Activated CD4-positive, alpha-beta T cell treated with anti-CD3 and anti-CD28 coated beads for 1 hour (primary cell): ENCODE results near the gene KIAA0040.

Source experiments
- DNase-seq: peaks from one replicate; pipeline ENCODE4 v3.0.0-alpha.2; 2020

Gene KIAA0040

DNA sequence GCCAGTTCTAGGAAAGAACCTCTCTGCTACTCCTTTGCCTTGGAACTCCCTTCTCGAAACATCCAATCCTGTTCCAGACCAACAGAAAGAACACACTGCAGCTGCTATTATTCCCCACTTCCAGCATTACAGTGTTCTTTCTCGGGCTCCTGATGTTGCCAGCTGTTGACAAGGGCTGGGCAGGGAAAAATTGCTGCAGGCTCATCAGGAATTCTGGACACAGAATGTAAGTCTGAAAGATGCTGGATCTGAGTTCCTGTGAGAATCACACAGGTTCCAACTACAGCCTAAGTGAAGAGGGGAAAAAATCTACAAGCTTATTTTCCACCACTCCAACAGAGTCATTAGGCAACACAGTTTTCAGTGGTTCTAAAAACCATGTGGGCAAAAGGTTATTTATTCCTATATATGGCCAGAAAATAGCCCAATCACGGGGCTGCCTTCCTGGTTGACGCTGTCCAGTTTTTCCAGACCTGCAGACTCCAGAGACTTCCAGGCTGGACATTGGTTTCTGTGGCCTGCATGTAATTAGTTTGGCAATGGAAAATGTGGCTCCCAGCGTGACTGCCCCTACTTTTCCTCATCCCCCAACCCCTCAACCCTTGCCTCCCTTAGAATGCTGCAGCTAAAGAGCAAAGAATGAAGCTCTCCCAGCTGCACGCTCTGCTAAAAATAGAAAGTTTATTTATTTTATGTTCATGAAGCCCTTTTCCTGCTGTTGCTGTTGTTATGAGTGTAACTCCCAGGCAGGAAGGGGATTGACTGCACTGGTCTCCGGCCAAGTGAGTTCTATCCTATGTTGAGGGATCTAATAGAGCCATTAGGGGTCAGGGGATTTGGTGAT, 8.3 kb upstream of the KIAA0040 start:
- no peak for DNase-seq

DNA sequence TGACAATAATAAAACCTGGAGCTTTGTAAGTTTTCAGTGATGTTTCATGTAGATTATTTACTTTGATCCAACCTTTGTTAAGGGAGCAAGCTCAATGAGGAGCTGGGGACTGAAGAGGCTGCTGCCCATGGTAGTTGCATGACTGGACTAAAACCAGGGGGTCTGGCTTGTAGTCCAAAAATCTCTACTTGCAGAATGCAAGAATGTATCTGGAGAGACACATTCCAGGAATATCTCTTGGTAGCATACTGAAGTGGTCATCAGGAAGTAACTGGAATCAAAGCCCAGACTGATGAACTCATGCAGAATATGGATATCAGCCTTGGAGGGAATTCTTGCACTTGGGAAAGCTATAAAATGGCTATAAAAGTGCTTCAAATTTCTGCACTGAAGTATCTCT, 5.8 kb upstream of the KIAA0040 start:
- DNase-seq = no peak

DNA sequence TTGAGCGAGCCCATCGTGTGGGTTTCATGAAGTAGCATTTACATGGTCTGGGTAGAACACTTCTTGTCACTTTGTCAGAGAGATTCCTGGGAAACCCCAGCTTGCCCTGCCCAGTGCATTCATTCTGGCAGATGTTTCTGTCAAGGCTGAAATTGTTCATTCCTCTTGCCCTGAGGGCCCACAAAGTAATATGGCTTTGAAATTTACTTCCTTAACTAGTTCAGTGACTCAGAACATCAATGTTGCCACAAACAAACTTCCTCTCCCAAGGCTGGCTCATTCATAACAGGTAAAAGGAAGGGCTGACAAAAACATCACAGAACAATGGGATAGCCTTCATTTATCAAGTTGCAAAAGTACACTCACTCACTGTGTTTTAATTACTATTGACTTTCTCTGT, 5.0 kb upstream of the KIAA0040 start:
- DNase-seq = no peak

DNA sequence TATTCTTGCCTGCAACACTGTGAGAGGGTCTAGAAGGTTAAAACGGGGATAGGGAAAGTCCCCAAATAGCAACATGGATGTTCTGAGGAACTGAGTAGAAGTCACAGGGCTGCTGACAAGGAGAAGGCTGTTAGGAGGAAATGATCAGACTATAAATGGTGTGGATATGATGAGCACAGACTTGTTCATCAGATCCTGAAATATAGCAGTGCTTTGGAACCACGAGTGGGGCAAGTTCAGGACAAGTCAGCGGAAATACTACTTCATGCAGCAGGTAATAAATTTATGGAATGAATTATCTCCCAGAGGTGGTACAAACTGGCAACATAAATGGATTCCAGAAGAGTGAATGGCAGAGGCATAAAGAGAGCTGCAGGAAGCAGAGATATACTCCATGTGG, 3.2 kb upstream of the KIAA0040 start:
- DNase-seq = no peak

DNA sequence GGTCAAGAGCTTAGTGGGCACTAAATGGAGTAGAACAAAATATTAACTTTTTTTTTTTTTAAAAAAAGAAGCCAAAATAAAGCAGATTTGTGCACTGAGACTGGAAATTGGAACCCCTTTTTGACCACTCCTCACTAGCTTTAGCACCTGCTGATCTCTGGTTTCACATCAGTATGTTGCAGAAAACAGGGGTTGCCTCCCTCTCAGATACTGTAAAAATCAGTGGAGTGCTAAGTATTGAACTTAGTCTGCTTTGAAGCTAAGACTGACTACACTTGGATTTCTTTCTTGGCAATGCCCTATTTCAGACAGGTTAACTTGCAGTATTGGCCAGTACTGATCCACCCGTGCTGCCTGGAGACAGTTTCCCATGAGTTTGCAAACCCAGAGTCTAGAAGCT, 2.7 kb upstream of the KIAA0040 start:
- DNase-seq = no peak

DNA sequence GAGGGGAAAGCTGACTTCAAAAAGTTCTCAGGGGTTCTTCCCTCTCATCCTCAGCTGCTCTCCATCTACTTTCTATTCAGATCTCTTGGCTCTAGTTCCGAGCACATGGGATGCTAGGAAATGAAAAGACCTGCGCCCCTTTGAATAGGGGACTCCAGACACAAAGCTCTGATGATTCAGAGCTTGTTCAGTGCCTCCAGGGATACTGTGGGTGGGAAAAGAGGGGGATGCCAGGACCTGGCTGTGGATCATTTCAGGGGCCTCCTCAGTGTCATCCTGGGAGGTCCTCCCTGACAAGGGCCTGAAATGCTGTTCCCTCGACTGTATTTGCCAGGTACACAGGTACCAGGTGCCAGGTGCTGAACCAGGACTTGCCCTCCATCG, 943 bp upstream of the KIAA0040 start:
- DNase-seq = no peak

DNA sequence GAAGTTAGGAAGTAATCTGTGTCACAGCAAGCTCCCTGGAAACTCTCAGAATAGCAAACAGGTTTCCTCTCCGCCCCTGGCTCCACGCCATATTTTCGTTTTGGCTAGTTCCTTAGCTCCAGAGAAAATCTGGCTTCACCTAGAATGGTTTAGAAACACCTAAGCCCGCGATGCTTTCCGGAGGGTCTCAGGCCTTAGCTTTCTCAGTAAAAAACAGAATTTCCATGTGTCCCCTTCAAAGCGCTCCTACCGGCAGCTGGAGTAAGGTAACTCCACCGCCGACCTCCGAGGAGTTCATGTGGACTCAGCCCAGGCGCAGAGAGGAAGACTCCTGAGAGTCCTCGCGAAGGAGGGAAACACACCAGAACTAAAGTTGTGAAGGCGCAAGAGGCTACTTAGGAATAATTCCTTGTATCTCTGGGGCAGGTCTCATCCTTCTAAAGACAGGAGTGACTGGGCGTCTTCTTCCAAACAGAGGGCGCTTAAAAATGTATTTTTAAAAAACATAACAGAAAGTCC, 406 bp downstream of the KIAA0040 start:
- no peak for DNase-seq

DNA sequence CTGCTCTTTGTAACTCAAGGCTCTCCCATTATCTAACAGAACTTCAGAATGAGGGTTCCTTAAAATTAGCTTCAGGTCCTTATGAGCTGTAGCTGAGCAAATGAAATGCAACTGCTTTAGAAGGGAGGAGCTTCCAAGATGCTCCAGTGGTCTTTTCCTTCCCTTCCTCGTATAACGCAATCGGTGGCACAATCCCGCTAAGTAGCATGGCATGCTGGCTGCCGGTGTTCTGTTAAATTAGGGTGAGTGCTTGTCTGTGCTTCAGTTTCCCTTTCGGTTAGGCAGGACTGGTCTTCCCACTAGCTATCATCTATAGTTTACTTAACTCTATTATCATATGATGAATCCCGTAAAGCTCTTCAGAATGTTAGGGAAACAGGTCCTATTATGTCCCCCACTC, 917 bp downstream of the KIAA0040 start:
- no peak for DNase-seq

DNA sequence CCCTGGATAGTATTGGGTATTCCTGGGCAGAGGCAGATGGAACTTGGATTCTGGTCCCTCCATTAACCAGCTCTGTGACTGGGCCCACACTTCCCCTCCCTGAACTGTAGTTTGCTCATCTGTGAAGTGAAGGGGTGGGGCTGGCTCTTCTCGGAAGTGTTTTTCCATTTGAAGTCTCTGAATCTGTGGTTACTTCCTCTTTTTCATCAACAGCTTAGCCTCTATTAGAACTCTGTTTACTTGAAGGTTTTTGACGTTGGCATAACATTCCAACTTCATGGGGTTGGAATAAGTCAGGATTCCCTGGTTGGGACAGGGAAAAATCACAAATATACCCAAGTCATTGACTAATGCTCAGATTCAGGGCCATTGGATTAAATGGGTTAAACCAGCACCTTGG, 3.6 kb downstream of the KIAA0040 start:
- DNase-seq = peak; percentile 38

DNA sequence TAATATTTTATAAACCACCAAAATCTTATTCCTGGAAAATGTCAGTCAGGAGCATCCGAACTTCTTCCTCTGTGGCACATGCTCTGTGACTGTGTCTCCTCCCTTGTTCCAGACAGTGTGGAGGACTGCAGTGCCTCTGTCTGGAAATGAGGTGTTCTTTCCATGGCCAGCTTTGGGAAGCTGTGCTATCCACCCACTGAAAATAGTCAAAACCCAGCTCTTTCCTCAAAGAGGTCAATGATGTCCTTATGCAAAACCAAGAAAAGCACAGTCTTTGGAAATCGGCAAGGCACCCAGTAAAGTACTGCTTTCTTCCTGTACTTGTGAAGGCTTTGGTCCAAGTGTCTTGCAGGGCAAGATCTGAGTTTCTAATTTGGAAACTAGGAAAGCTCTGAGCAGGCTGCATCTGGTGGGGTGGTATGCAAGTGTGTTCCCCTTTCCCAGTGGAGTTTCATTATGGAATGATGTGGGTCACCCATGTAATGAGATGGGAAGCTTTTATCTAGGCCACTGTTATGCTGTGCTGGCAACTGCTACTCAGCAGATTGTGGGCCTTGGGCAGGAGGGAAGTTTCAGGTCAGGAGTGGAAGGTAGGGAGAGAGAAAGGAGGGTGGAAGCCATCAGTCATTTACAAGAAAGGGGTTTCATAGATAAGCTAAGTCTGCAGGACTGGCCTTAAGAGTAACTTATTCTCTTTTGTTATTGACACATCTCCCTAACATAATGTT, 6.0 kb downstream of the KIAA0040 start:
- DNase-seq = no peak

DNA sequence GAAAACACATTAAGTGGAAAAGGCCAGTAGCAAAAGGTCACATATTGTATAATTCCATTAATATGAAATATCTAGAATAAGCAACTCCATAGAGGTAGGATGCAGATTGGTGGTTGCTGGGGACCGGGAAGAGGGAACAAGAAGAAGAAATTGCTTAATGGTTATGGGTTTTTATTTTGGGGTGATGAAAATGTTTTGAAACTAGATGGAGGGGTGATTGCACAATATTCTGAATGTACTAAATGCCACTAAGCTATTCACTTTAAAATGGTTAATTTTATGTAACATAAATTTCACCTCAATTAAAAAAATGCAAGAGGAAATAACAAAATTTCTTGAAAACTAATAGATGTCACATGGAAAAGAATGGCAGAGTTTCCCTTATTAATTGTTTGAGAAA, 6.7 kb downstream of the KIAA0040 start:
- DNase-seq = no peak

DNA sequence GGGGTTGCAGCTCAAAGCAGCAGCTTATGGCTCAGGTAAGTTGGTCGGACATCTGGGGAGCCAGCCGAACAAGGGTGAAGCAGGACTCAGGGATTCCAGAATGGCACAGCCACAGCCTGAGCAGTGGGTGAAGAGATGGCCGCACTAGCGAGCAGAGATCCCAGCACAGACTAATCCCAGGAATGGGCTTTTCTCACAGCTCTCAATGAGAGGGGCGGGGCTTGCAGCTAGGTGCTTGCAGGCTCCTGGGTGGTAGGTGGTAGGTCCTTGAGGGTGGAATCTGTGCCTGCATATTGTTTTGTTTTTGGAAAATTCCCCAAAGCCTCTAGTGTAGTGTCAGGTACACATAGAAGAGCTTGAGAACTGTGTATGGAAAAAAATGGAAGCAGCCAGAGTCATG, 9.0 kb downstream of the KIAA0040 start:
- no peak for DNase-seq

DNA sequence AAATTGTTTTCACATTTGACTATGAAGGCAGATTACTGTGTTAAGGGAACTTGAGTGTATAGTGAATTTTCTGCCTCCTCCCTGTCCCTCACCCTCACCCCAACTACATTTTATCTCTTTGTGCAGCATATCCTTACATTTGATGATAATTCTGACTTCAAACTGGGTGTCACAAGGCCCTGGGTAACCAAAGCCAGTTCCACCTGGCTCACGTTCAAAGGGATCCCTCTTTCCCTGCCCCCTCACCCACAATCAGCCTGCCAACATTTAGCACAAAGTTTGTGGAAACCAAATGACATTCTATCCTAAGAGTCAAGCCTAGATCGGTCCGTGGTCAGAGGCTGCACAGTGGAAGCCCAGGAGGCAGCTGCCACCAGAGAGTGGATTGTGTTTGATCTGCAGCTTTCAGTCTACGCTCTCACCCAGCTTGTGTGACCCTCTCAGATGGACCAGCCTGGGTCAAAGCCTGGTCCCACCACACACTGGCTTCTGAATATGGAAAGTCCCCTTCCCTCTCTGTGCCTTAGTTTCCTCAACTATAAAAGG, 10.3 kb downstream of the KIAA0040 start:
- DNase-seq = no peak

DNA sequence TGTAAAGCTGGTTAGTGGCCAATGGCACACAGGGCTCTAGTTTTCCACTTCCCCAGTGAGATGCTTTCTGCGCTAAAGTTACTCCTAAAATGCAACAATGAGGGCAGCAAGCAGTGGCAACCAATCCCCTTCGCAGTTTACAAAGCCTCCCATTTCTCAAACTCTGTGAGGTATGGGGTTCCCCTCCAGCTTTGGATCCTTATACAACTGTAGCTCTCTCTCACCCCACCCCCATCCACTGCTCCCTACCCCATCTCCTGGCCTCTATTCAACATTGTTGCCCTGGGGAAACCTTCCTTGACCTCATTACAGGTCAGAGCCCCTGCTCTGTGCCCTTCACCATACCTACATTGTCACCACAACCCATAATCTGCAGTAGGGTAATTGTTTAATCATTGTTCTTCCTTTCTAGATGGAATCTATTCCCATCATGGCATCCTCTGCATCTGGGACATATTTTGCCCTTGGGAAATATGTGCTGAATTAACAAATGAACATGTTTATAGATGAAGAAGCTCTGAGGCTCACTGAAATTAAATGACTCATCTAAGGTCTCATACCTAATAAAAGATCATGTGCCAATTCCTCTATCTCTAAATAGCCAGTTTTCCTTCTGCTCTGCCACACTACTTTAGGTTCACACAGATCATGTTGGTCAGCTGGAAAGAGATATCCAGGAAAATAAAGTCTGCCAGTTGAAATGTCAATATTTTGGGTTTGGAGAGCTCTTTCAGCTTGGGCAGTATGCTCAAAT, 12.6 kb downstream of the KIAA0040 start:
- no peak for DNase-seq

DNA sequence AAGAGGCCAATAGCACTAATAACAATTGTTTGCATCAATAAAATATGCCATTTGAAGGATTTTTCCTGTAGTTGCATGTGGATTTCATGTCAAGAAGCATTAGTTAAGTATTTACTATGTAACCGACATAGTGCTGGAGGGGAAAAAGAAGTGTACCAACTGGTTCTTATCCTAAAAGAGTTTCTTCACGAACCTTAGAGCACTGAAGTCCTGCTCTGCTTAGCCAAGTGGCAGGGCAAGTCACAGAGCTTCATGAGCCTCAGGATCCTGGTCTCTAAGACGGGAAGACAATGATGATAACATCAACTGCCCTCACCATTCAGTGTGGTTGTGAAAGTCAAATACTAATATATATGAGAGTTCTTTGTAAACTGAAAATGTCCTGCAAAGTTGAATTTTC, 14.1 kb downstream of the KIAA0040 start:
- DNase-seq = no peak

DNA sequence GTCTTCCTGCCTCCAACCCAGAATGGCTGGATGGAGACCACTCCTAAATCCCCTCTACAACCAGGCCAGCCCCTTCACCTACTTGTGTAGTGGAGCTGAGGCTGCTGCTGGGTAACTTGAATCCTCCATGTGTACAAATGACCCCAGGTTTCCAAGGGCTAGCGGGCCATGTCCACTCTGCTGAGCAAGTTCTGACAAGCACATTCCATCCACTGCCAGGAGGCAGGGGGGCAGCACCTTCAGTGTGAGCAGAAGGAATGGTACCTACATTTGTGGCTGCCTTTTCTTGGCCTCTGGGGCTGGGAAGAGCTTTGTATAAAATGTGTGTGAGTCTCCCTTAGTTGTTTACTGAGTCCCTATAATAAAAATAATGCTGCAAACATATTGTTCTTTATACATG, 14.5 kb downstream of the KIAA0040 start:
- no peak for DNase-seq

DNA sequence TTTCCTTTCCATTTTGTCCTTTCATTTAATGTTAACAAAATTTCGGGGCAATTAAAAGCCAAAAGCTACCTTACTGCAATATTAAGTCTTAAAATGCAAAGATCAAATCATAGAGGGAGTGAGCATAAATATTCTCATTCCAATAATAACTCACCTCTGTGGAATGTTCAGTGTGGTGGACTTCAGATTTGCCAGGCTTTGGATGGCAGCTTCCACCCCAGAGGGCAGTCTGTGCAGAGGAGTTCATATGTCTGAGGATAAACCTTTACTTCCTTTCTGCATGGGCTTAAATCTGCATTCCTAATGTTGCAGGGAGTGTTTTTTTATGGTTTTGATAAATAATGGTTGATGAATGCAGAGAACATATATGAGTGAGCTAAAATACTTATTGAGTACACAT, 16.3 kb downstream of the KIAA0040 start:
- DNase-seq = no peak

DNA sequence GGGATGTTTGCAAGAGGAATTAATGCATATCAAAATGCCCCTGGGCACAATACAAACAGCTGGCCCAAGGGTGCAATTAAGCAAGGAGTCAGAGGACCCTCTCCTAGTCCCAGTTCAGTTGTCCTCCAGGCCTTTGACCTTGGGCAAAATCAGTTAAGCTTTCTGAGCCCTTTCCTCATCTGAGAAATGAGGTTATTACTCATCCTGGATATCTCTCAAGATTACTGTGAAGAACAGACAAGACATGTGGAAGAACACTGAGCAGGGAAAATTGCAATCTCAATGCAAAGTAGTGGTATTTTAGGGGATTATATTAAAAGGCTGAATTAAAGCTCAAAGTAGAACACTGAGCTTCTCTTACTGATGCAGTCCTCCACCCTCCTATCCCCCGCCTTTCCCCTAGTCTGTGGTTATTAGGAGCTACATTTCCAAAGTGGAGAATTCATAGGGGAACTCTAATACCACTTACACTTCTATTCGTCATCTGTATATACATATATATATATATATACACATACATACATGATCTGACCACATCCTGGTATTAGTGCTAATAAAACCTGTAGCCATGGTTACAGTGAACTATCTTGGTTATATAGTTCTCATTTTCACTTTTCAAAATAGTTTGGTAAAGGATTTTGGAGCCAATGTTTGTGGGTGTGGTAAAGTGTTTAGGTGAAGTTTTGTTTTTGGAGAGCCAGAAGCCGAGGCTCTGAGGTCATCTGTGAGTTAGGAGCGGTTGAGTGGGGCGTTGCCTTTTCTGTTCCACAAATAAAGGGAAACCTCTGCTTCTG, 18.1 kb downstream of the KIAA0040 start:
- no peak for DNase-seq

DNA sequence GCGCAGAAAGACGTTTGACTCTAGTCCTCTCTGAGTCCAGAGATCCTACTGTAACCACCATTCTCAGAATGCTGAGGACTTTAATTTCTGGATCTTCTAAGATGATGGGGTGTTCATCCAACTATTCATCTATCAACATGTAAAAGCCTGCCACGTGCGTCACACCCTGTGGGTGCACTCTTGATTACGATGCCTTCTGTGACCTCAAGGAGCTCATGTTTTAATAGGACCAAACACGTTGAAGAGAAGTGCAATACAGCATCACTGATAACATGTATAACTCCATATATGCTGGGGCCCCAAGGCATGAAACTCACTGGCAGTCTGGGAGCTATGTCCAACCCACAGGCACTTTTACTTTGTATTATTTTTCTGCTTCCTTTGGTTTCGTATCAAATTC, 19.0 kb downstream of the KIAA0040 start:
- no peak for DNase-seq

DNA sequence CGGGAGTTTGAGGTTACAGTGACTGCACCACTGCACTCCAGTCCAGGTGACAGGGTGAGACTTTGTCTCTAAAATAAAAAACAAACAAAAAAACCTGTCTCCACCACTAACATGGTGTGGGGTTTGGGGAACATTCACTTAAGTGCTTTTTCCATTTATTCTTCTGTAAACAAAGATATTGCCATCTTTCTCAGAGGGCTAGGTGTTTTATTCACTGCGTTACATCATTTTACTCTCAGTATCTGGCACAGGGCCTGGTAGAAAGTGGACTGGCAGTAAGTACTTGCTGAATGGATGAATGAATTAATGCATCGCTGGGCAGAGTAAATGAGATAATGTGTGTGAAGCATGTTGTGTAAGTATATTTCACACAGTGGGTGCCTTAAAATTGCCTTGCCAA, 20.1 kb downstream of the KIAA0040 start:
- DNase-seq = no peak

DNA sequence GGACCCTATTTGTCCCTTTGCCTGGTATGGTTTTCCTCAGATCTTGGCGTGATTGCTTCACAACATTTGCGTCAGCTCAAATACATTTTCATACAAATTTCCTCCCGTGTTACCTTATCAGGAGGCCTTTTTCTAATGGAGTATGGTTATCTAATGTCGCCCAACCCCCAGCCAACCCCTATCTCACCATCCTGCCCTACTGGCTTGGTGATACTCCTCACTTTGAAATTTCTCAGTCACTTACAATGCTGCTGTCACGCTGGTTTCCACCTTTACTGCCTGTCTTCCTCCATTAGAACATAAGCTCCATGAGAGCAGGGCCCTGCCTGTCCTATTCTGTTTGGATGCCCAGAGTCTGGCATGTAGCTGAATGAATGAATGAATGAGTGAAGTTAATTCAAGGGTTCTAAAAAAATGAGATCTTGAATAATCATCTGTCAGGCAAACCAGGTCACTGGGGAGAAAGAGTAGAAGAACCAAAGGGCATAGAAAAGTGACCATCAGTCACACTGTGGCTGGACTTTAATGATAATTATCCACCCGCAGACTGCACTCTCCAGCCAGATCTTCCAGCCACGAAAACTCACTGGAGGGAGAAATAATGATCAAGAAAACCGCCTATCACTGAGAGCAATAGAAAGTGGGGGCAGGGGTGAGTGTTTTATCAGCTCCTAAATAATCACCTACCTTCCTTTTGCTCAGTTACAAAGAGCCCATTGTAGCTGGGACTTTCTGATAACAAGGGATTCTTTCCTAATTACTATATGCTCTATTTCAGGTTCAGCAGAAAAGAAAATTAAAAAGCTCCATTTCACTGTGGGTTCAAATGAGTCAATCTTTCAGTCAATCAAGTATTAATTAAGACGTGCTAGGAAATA, 21.3 kb downstream of the KIAA0040 start:
- DNase-seq = no peak
